ENCODE results near the gene AUP1. TPM values are rescaled to one million over a fixed set of nuclear protein-coding genes. Genes with fewer than 3 reads are reported as not detected.

The AUP1 gene
- total RNA-seq, 1 experiment from 2014 or later: 145 TPM

GRCh38 chr2:74576863-74577229 lies 47.3 kb upstream of the AUP1 start:
- BruUV-seq (replicated peaks): no TSS peak
- no peak for TF ChIP-seq CTCF (IDR thresholded peaks at IDR 0.05; ENCODE audit: unreplicated experiment)
- intact Hi-C loops (cut with micrococcal nuclease; ENCODE audit: unreplicated experiment): no loop called here
- no peak overlapping the region for H3K4me3 Mint-ChIP-seq (ENCODE audit: low read depth, unreplicated experiment)
- CTCF ChIA-PET: interaction anchor here (0.5 to 1.0 kb wide), 2 partner anchors 14 to 395 kb away, joined by 3 read pairs; no protein-coding TSS in a partner anchor
- H3K36me3 Mint-ChIP-seq (ENCODE audit: insufficient read depth, unreplicated experiment): no peaks in the 10 kb centered on the region
- H3K4me1 Mint-ChIP-seq (ENCODE audit: low read depth, unreplicated experiment): peaks cover 8% of the 10 kb centered on the region
- no peak overlapping the region for H3K27ac Mint-ChIP-seq (ENCODE audit: unreplicated experiment)
- DNase-seq: no peak
- H3K9me3 Mint-ChIP-seq (ENCODE audit: low read depth, unreplicated experiment): no peaks in the 10 kb centered on the region
- peaks cover 13% of the 10 kb centered on the region for H3K27me3 Mint-ChIP-seq (ENCODE audit: unreplicated experiment)

- DNase-seq: no peak
- intact Hi-C loops (cut with micrococcal nuclease; ENCODE audit: unreplicated experiment): no loop called here
- Mint-ChIP-seq H3K27me3 (ENCODE audit: unreplicated experiment) (peaks cover 13% of the 10 kb centered on the region), H3K27ac (ENCODE audit: unreplicated experiment) (no peak overlapping the region), H3K4me3 (ENCODE audit: low read depth, unreplicated experiment) (no peak overlapping the region), H3K9me3 (ENCODE audit: low read depth, unreplicated experiment) (no peaks in the 10 kb centered on the region), H3K36me3 (ENCODE audit: insufficient read depth, unreplicated experiment) (no peaks in the 10 kb centered on the region), H3K4me1 (ENCODE audit: low read depth, unreplicated experiment) (peaks cover 8% of the 10 kb centered on the region)
- no TSS peak for BruUV-seq (replicated peaks)
- CTCF ChIA-PET: interaction anchor here (0.5 to 1.0 kb wide), 2 partner anchors 14 to 395 kb away, joined by 3 read pairs; no protein-coding TSS in a partner anchor
- no peak for TF ChIP-seq CTCF (IDR thresholded peaks at IDR 0.05; ENCODE audit: unreplicated experiment)
These were observed 46.8 kb upstream of the AUP1 start for GRCh38 chr2:74576211-74576862.

DNA sequence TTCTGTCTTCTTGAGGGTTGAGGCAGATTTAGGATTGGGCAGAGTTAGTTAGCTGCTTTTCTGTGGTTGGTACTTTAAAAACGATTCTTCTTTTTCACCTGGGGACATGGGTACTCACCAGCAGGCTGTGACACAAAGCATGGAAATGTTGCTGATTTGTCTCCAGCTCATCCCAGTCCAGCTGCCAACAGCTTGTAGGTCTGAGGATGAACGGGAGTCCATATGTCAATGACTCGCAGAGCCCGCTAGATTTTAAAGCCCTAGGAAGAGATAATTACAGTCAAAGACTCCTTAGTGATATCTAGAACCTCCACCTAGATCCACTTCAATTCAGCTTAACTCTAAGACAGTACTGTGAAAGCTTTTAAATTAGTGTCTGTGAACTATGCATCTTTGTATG lies 45.8 kb upstream of the AUP1 start:
- intact Hi-C loops (cut with micrococcal nuclease; ENCODE audit: unreplicated experiment): no loop called here
- Mint-ChIP-seq H3K36me3 (ENCODE audit: insufficient read depth, unreplicated experiment) (no peaks in the 10 kb centered on the region), H3K27ac (ENCODE audit: unreplicated experiment) (no peak overlapping the region), H3K4me1 (ENCODE audit: low read depth, unreplicated experiment) (peaks cover 8% of the 10 kb centered on the region), H3K4me3 (ENCODE audit: low read depth, unreplicated experiment) (no peak overlapping the region), H3K27me3 (ENCODE audit: unreplicated experiment) (peaks cover 13% of the 10 kb centered on the region), H3K9me3 (ENCODE audit: low read depth, unreplicated experiment) (no peaks in the 10 kb centered on the region)
- no peak for DNase-seq
- CTCF ChIA-PET: interaction anchor here (0.5 kb wide), 1 partner anchor 91 kb away, joined by 3 read pairs; no protein-coding TSS in a partner anchor
- TF ChIP-seq CTCF (IDR thresholded peaks at IDR 0.05; ENCODE audit: unreplicated experiment): no peak
- no TSS peak for BruUV-seq (replicated peaks)

DNA sequence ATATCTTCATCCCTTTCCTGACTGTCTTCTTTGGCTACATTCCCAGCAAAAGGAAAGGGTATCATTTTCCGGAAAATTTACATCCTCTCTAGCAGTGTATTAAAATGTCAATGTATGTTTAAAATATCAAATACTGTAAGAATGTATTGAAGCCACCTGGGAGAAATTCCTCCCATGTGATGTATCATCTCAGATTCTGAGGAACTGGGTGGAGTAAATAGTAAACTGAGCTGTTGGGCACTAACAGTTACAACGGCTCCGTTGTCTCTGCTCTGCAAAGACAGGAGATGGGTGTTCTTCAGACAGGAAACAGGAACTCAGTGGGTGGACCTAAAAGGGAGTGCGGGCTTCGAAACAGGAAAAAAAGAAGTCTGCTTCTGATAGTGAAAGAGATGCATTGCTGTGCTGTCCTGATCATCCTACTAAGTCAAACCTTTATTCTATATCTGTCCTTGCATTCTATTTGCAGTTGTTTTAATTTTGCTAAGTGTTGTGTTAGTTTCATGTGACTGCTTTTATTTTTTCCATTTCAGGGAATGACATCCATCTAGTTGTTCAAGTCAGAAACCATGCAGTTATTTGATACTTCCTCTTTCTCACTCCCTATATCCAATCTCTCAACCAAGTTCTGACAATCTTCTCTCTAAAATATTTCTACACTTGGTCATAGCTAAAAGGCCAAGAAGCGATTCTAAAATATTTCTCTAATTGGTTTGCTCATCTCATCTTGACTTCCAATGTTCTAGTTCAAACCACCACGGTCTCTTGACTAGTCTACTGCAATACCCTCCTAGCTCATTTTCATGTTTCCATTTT lies 44.4 kb upstream of the AUP1 start:
- Mint-ChIP-seq H3K27me3 (ENCODE audit: unreplicated experiment) (peaks cover 13% of the 10 kb centered on the region), H3K4me1 (ENCODE audit: low read depth, unreplicated experiment) (peaks cover 8% of the 10 kb centered on the region), H3K9me3 (ENCODE audit: low read depth, unreplicated experiment) (no peaks in the 10 kb centered on the region), H3K36me3 (ENCODE audit: insufficient read depth, unreplicated experiment) (no peaks in the 10 kb centered on the region), H3K27ac (ENCODE audit: unreplicated experiment) (no peak overlapping the region), H3K4me3 (ENCODE audit: low read depth, unreplicated experiment) (no peak overlapping the region)
- TF ChIP-seq CTCF (IDR thresholded peaks at IDR 0.05; ENCODE audit: unreplicated experiment): no peak
- intact Hi-C loops (cut with micrococcal nuclease; ENCODE audit: unreplicated experiment): no loop called here
- CTCF ChIA-PET: interaction anchor here (1.0 kb wide), 1 partner anchor 9 kb away, joined by 3 read pairs; no protein-coding TSS in a partner anchor
- BruUV-seq (replicated peaks): no TSS peak
- no peak for DNase-seq
